Activated CD4-positive, alpha-beta T cell treated with anti-CD3 and anti-CD28 coated beads, Interleukin-2, amount 50 U/mL, for 16 hours (primary cell): ENCODE results near the gene NDUFB2.
"Not testable (repeated sequence)": the region's sequence is repeated elsewhere in the genome, so short reads cannot be mapped to it uniquely, and the experiment has no call there.

ENCODE experiments used
- DNase-seq: peaks from one replicate; pipeline ENCODE4 v3.0.0-alpha.2; 2020

The NDUFB2 gene

DNA sequence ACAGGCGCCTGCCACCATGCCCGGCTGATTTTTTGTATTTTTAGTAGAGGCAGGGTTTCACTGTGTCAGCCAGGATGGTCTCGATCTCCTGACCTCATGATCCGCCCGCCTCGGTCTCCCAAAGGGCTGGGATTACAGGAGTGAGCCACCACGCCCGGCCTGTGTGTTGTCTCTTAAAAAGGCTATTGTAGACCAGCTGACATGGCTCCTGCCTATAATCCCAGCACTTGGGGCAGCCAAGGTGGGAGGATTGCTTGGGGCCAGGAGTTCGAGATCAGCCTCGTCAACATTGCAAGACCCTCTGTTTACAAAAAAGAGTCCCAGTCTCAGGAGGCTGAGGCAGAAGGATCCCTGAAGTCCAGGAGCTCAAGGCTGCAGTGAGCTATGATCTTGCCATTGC, 2.7 kb upstream of the NDUFB2 start:
- not testable (repeated sequence) for DNase-seq

DNA sequence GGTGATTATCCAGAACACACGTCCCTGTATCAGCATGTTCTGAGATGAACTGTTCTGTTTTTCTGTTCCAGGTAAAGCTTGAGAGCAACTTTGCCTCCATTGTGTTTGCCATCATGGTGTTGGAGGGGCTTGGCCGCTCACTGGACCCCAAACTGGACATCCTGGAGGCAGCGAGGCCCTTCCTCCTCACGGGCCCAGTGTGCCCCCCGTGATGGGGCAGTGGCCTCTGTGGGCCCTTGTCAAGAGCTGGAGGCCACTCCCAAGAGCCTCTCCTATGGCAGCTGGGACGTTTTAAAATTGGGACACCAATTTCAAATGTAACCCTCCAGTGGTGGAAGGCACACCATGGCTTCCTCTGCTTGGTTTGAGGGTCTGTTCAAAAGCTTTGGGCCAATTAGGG, 1.9 kb upstream of the NDUFB2 start:
- DNase-seq: no peak

DNA sequence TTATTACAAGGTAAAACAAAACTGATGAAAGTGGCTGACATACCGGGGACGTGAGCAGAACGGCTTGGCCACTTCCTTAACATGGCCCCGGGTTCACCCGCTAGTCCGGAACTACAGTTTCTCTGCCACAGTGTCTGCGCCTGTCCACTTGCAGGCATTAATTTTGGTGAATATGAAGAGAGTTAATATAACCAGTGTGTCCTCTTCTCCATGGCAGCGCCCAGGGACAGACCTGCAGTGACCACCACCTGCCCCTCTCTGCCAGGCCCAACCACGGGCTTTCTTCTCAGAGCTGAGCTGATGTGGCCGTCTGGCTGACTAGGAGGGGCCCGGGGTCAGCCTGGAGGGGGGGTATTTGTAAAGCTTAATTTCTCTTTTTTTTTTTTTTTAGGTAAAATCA, 1.1 kb upstream of the NDUFB2 start:
- no peak for DNase-seq

DNA sequence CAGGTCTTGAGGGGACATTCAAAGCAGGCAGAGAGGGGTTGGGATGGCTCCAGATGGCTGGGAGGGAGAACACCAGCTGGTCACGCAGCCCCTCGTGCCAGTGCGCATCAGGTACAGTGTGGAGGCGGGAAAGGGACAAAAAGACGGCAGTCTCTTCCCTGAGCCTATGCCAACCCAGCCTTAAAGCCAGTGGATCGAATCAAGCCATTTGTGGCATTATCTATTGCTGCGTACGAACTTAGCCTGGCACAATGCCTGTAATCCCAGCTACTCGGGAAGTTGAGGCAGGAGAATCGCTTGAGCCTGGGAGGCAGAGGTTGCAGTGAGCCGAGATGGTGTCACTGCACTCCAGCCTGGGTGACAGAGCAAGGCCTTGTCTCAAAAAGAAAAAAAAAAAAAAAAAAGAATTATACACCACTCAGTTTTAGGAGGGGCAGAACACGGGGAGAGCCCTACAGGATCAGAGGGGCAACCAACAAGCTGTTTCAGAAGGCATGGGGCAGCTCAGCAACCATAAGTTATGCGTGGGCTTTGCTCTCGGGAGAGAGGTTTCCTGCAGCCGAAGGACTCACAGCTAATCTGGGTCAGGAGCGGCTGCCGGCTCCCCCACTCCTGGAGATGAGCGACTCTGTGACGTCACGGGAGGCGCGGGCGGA, 356 bp upstream of the NDUFB2 start:
- DNase-seq: peak; percentile 95

DNA sequence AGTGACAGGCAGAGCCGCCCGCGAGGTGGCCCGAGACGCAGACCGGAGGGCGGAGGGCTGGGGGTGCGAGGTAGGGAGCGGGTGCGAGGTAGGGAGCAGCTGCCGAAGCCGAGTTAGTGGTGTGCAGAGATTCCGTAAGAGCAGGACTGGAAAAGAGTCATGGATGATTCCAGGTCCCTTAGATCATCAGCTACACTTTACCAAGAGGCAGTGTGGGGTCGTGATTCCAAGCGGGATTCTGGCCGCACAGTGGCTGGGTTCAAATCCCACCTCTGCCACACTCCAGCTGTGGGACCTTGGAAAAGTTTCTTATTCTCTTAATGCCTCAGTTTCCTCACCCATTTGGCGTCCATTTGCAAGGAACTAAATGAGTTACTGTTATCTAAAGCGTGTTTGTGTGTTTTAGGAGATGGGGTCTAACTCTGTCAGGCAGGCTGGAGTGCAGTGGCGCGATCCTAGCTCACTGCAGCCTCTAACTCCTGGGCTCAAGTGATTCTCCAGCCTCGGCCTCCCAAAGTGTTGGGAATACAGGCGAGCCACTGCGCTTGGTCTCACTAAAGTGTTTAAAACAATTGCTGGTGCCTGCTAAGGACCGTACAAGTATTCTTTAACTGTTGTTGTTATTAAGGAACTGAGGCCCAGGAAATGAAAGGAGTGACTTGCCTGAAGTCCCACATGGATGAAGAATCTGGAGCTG, 1.1 kb downstream of the NDUFB2 start:
- DNase-seq: no peak

DNA sequence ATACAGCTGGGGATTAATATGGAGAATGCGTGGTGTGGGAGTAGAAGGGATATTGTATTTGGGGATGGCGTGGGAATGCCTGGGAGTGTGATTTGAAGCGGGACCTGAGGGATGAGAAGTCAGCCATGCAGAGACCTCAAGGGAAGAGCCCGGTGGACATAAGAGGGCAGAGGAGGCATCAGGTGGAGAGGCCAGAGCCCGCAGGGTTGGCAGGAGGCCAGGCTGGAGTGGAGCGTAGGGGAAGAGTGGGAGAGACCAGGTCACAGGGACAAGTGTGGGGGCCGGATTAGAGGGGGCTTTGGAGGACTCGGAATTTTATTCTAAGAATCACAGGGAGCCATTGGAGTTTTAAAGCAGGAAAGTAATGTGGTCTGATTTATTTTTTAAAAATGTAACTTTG, 2.0 kb downstream of the NDUFB2 start:
- no peak for DNase-seq

DNA sequence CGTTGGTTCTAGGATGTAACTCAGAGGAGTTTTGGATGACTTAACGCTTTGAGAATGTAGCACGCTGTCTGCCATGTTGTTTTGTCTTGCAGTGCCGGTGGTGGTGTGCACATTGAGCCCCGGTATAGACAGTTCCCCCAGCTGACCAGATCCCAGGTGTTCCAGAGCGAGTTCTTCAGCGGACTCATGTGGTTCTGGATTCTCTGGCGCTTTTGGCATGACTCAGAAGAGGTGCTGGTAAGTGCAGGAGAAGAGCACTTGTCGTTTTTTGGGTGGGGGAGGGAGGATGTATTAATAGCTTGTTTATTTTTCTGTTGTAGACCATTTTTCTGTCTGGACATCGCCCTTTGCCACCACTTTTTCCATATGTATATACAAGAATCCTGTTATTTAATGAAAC, 6.3 kb downstream of the NDUFB2 start:
- no peak for DNase-seq

DNA sequence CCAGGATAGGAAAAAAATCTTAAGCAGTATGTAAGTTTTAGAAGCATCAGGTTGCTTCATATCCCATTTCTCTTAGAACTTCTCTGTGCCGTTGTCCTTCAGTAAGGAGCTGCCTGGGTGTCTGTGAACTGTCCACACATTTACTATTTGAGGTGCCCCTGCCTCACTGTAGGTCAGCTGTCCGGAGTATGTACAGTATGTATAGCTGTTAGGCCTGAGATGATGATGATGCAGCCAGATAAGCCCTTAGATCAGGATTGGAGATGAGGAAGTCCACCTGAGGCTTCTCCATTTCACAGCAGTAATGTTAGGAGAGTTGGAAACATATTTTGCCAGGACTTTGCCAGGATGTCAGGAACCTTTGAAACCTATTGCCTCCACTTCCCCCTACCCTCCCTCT, 7.7 kb downstream of the NDUFB2 start:
- no peak for DNase-seq

DNA sequence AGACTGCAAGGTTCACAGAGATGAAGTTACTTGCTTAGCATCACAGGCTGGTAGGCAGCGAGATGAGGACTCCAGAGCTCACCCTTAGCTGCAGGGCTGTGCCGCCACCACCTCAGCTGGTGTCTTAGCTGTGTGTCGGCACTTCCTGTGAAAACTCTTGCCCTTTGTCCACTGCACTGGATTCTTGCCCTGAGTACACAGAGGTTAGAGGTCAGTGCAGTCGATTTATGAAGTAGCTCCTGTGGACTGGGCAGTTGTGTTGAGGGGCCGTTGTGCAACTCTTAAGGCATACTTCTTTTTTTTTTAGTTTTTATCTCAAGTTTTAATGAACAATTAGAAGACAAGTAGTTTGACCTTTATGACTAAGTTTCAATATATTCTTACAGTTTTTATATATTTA, 10.6 kb downstream of the NDUFB2 start:
- no peak for DNase-seq

DNA sequence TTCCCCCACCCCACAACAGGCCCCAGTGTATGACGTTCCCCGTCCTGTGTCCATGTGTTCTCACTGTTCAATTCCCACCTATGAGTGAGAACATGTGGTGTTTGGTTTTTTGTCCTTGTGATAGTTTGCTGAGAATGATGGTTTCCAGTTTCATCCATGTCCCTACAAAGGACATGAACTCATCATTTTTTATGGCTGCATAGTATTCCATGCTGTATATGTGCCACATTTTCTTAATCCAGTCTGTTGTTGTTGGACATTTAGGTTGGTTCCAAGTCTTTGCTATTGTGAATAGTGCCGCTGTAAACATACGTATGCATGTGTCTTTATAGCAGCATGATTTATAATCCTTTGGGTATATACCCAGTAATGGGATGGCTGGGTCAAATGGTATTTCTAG, 12.3 kb downstream of the NDUFB2 start:
- DNase-seq: not testable (repeated sequence)

DNA sequence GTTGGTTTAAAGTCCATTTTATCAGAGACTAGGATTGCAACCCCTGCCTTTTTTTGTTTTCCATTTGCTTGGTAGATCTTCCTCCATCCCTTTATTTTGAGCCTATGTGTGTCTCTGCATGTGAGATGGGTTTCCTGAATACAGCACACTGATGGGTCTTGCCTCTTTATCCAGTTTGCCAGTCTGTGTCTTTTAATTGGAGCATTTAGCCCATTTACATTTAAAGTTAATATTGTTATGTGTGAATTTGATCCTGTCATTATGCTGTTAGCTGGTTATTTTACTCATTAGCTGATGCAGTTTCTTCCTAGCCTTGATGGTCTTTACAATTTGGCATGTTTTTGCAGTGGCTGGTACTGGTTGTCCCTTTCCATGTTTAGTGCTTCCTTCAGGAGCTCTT, 15.9 kb downstream of the NDUFB2 start:
- not testable (repeated sequence) for DNase-seq

DNA sequence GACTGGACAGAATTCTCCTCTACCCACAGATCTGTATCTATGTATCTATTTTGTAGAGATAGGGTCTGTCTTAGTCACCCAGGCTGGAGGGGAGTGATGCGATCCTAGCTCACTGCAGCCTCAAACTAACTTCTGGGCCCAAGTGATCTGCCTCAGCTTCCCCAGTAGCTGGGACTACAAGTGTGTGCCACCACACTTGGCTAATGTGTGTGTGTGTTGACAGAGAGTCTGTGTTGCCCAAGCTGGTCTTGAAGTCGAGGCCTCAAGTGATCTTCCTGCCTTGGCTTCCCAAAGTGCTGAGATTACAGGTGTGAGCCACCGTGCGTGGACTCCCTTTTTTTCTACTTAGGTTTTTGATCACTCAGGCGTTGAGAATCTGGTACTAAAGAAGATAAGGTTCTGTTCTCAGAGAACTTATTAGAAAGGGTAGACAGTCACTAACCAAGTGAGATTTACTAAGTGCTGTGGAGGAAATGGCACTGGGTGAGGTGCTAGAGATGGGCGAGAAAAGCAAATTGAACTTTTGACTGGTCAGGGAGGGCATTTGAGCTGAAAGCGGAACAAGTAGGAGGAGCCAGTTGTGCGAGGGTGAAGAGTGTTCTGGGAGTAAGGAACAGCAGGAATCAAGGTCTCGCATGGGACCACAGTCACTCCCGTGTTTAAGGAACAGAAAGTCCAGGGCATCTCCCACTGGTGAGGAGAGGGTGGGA, 18.0 kb downstream of the NDUFB2 start:
- DNase-seq: no peak

DNA sequence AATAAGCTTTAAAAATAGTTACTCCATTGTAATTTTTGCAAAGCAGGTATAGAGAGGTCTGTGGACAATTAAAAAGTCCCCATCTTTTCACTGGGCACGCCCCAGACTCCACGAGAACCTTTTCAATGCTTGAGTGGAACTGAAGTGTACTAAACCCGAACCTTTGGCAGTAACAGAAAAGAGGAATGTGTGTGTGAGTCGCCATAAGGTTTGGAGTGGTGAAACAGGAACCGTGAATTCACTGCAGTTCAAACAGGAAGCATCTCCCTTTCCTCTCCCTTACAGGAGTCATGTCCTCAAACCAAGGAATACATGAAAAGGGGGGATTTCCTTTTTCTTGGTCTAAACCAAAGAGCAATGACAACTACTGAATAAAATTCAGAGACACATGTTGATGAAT, 23.2 kb downstream of the NDUFB2 start:
- no peak for DNase-seq

DNA sequence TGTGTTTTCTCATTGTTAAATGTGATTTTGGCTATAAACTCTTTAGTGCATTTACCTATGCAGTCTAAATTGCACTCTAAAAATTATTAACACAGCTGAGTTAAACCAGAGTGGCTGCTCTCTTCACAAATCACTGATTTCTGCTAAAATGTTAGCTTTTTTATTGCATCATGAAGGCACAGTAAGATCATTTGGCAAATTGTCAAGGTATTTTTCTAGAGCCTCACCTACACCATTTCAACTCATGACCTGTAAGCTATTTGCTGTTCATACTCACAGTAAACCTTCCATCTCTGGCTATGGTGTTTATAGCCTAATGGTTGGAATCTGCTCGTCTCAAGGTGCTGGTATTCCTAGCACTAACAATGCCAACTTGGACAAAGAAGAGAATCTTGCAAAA, 25.7 kb downstream of the NDUFB2 start:
- no peak for DNase-seq

DNA sequence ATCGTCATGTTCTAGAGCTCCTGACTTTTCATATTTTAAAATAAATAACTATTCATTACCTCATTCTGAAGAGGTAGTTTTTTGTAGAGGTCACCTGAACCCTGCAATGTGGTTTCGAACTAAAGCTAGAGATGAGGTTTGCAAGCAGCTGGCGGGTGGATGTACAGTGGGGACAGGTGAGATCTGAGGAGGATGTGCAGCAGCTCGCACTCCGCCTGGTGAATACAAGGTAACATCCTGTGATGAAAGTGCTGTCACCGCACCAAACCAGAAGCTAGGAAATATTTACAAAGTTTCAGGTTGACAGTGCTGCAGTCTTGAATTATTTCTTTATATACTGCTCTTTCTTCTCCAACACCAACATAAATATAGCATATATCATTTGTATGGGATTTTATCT, 26.5 kb downstream of the NDUFB2 start:
- DNase-seq: peak; percentile 29

DNA sequence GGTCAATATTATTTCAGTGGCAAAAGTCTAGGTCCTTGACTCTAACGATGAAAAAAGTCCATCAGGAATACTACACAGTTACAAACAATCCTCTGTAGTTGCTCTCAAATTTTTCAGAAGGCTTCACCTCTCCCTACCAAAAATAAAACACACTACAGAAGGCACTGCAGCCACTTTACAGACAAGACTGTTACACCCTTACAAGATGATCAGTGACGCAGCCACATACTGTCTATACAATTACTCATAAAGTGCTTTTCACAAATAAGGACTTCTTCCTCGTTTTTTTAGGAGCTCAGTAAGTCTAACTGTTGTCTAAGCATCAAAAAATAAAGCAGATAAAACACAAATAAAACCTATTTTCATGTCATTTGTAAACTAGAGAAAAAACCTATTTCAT, 27.1 kb downstream of the NDUFB2 start:
- no peak for DNase-seq

DNA sequence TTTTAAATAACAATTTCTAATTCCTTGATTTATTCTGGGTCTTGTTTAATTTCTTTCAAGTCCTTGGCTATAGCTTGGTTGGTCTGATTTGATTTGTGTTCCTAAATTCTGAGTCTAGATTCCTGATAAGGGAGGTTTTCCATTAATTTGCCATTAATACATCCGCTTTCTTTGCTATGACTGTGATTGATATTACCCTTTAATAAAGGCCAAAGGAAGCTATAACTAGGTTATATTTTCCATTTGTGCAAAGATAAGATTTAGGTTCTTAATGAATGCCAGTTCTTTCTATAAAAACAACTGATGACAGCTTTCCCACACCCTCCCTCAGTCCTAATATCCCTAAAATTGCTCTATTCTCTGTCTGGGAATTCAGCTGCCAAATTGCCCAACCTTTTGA, 28.2 kb downstream of the NDUFB2 start:
- no peak for DNase-seq

DNA sequence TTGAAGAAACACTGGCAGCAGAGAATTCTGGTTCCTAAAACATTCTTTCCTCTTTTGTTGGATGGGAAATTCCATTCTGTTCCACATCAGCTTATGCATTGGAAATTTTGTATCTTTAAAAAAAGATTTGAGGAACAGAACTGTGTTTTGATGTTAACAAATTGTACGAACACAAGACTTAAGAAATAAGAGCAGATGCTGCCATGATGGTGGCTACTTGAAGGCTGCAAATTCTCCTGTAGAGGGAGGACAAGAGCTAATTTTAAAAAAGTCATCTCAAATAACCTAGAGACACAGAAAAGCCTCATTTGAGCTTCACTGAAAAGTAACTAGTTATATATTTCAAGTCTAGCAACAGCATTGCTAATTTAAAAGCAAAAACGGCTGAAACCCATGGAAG, 29.8 kb downstream of the NDUFB2 start:
- DNase-seq: no peak

DNA sequence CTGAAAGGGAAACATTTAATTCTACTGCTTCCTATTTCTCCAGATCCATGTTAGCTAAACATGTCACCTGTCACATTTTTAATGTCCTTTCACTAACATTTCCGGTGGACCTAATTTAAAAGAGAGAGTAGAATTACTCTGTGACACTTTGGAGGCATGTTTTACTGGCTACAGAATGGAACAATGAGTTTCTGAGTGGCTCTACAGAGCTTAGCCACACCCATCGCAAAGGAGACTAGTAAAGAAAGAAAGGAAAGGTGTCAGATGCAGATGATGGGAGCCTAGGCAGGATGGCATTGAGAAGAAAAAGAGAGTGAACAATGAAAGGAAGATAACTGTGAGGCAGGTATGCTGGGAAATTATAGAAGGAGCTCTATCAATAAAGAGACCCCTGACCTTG, 35.9 kb downstream of the NDUFB2 start:
- no peak for DNase-seq

DNA sequence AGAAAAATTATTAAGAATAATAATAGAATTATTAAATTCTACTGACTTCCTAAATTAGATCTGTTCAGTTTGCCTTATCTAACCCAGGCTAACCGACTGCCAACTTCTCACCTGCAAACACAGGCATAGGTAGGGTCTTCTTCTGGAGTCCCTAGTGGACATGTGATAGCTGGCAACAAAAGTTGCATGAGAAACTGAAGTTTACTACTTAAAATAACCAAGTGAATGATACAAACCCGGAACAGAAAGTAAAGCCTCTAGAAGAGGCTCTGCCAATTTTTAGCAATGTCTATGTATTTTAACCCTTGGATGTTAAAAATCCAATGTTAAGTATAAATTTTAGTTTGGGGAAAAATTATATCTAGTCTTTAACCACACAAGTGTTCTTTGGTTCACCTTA, 37.6 kb downstream of the NDUFB2 start:
- no peak for DNase-seq

DNA sequence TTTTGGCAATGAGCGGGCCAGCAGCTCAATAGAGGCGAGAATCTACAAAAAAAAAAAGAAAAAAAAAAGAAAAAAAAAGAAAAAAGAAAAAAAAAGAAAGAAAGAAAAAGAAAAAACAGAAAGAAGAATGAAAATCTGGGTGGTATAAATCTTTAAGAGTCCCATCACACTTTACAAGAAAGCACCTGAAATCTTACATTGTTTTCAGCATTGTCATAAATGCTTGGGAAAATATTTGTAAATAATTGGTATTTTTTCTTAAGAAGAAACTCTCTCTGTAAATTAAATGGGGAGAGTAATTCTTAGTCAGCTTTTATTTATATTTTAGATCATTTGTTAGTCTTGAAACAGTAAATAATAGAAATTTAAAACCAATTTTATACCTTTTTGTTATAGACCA, 38.2 kb downstream of the NDUFB2 start:
- no peak for DNase-seq

DNA sequence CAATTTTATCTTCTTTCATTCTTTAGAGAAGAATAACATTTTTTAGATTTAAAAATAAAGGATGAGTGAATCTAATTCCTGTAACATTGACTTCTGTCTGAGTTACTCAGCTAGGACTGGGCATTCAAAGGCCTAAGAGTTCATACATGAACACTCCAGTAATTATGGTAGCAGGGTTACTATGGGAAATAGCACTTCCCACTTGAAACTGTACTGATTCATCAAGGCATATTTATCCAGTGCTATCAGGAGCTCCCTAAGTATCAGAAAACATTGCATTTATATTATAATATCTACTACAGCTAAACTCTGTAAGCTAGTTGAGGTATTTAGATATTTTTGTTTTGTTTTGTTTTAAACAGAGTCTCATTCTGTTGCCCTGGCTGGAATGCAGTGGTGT, 41.8 kb downstream of the NDUFB2 start:
- DNase-seq: no peak

DNA sequence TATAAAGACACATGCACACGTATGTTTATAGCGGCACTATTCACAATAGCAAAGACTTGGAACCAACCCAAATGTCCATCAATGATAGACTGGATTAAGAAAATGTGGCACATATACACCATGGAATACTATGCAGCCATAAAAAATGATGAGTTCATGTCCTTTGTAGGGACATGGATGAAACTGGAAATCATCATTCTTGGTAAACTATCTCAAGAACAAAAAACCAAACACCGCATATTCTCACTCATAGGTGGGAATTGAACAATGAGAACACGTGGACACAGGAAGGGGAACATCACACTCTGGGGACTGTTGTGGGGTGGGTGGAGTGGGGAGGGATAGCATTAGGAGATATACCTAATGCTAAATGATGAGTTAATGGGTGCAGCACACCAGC, 46.7 kb downstream of the NDUFB2 start:
- not testable (repeated sequence) for DNase-seq

DNA sequence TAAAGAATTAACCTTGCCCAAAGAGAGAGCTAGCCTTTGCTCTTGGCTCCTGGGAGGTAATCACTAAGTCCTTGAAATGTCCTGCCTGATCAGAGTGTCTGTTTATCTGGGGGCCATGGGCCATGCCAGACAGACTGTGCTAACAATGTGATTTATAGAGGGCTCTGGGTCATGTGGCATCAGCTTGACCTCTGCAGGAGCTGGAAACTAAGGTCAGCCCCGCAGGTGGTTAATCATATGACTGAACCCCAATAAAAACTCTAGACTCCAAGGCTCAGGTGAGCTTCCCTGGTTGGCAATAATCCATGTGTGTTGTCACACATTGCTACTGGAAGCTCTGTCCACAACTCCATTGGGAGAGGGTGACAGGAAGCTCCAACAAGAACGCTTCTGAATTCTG, 47.5 kb downstream of the NDUFB2 start:
- DNase-seq: no peak
